Mononuclear cell (primary cell): ENCODE results near the gene MMP10. TPM values are rescaled to one million over a fixed set of nuclear protein-coding genes. Genes with fewer than 3 reads are reported as not detected.

ENCODE experiments used
- H3K27me3 ChIP-seq: 2 replicates; pipeline ENCODE4 v1.6.0; 2011; ENCODE audit warnings: low read length, control low read depth; ENCODE audit not compliant: insufficient read depth
- H3K4me1 ChIP-seq: 2 replicates; pipeline ENCODE4 v1.5.1; 2011; ENCODE audit warnings: mild to moderate bottlenecking, low read length, control low read depth; ENCODE audit not compliant: insufficient read depth
- H3K4me3 ChIP-seq: 2 replicates; pipeline ENCODE4 v1.5.1; 2011; ENCODE audit warnings: mild to moderate bottlenecking, low read length, moderate library complexity
- H3K9me3 ChIP-seq: 2 replicates; pipeline ENCODE4 v1.5.1; 2011; ENCODE audit warnings: low read depth, mild to moderate bottlenecking, control low read depth, low read length
- total RNA-seq: library from RNA; depleted of rRNA; stranded (reverse); fragments of >200 nt; gene quantifications from one replicate; pipeline ENCODE4 v1.2.3, GENCODE V29; 2012

The MMP10 gene
- total RNA-seq: 0.31 TPM

- H3K4me3 ChIP-seq: no peak within 1 kb of the TSS
- H3K9me3 ChIP-seq: no peaks in the 10 kb centered on the region
- H3K27me3 ChIP-seq: peaks cover 3% of the 10 kb centered on the region
- no peaks in the 10 kb centered on the region for H3K4me1 ChIP-seq
These were observed at the start of gene MMP10 for GRCh38 chr11:102780491-102780918. MMP10 (minus strand) TSS chr11:102780628; CDS start chr11:102780591, 37 bp downstream.

- no peak overlapping the region for H3K4me3 ChIP-seq
- no peaks in the 10 kb centered on the region for H3K9me3 ChIP-seq
- H3K4me1 ChIP-seq: no peaks in the 10 kb centered on the region
- H3K27me3 ChIP-seq: peaks cover 19% of the 10 kb centered on the region
These were observed 49.0 kb upstream of the MMP10 start for GRCh38 chr11:102829316-102830000.

- Histone ChIP-seq H3K4me3 (no peak overlapping the region), H3K27me3 (no peaks in the 10 kb centered on the region)
These were observed 44.1 kb upstream of the MMP10 start for GRCh38 chr11:102824556-102824955.

GRCh38 chr11:102819491-102819890, 39.1 kb upstream of the MMP10 start:
- Histone ChIP-seq H3K4me3 (no peak overlapping the region), H3K27me3 (no peaks in the 10 kb centered on the region), H3K9me3 (no peaks in the 10 kb centered on the region), H3K4me1 (no peaks in the 10 kb centered on the region)

More at GRCh38 chr11:102824556-102824955, 44.1 kb upstream of the MMP10 start:
- H3K4me1 ChIP-seq: no peaks in the 10 kb centered on the region
- H3K9me3 ChIP-seq: no peaks in the 10 kb centered on the region

GRCh38 chr11:102813484-102813883, 33.1 kb upstream of the MMP10 start:
- Histone ChIP-seq H3K9me3 (no peaks in the 10 kb centered on the region), H3K4me3 (no peak overlapping the region), H3K4me1 (no peaks in the 10 kb centered on the region), H3K27me3 (no peaks in the 10 kb centered on the region)

- no peak overlapping the region for H3K4me3 ChIP-seq
- H3K27me3 ChIP-seq: no peaks in the 10 kb centered on the region
- H3K4me1 ChIP-seq: no peaks in the 10 kb centered on the region
- H3K9me3 ChIP-seq: no peaks in the 10 kb centered on the region
These were observed 31.8 kb upstream of the MMP10 start for GRCh38 chr11:102812188-102812587.

- Histone ChIP-seq H3K9me3 (no peaks in the 10 kb centered on the region), H3K27me3 (no peaks in the 10 kb centered on the region), H3K4me1 (no peaks in the 10 kb centered on the region), H3K4me3 (no peak overlapping the region)
These were observed 30.7 kb upstream of the MMP10 start for GRCh38 chr11:102810950-102811660.

- Histone ChIP-seq H3K4me3 (no peak overlapping the region), H3K9me3 (no peaks in the 10 kb centered on the region), H3K27me3 (no peaks in the 10 kb centered on the region), H3K4me1 (no peaks in the 10 kb centered on the region)
These were observed 29.5 kb upstream of the MMP10 start for GRCh38 chr11:102809971-102810370.

GRCh38 chr11:102807921-102808320, 27.5 kb upstream of the MMP10 start:
- no peak overlapping the region for H3K4me3 ChIP-seq
- no peaks in the 10 kb centered on the region for H3K4me1 ChIP-seq
- H3K27me3 ChIP-seq: peaks cover 5% of the 10 kb centered on the region
- H3K9me3 ChIP-seq: no peaks in the 10 kb centered on the region

- Histone ChIP-seq H3K4me3 (no peak overlapping the region), H3K9me3 (no peaks in the 10 kb centered on the region), H3K4me1 (no peaks in the 10 kb centered on the region)
These were observed 25.9 kb upstream of the MMP10 start for GRCh38 chr11:102806296-102806695.

GRCh38 chr11:102802341-102802740, 21.9 kb upstream of the MMP10 start:
- peaks cover 5% of the 10 kb centered on the region for H3K27me3 ChIP-seq
- H3K4me1 ChIP-seq: no peaks in the 10 kb centered on the region
- no peaks in the 10 kb centered on the region for H3K9me3 ChIP-seq
- H3K4me3 ChIP-seq: no peak overlapping the region

More at GRCh38 chr11:102806296-102806695, 25.9 kb upstream of the MMP10 start:
- H3K27me3 ChIP-seq: peaks cover 5% of the 10 kb centered on the region

GRCh38 chr11:102800767-102801166, 20.3 kb upstream of the MMP10 start:
- H3K4me3 ChIP-seq: no peak overlapping the region
- H3K9me3 ChIP-seq: no peaks in the 10 kb centered on the region
- no peaks in the 10 kb centered on the region for H3K4me1 ChIP-seq
- peaks cover 5% of the 10 kb centered on the region for H3K27me3 ChIP-seq

- no peaks in the 10 kb centered on the region for H3K9me3 ChIP-seq
- no peaks in the 10 kb centered on the region for H3K4me1 ChIP-seq
- H3K4me3 ChIP-seq: no peak overlapping the region
- peaks cover 5% of the 10 kb centered on the region for H3K27me3 ChIP-seq
These were observed 19.4 kb upstream of the MMP10 start for GRCh38 chr11:102799681-102800340.

GRCh38 chr11:102798012-102798746, 17.8 kb upstream of the MMP10 start, which contains the start of gene MMP1:
MMP1 (minus strand) TSS chr11:102798160; CDS start chr11:102798092, 68 bp downstream.
- no peaks in the 10 kb centered on the region for H3K27me3 ChIP-seq
- H3K4me3 ChIP-seq: no peak within 1 kb of the TSS
- H3K4me1 ChIP-seq: no peaks in the 10 kb centered on the region
- H3K9me3 ChIP-seq: no peaks in the 10 kb centered on the region

GRCh38 chr11:102794382-102794781, 14.0 kb upstream of the MMP10 start:
- no peaks in the 10 kb centered on the region for H3K4me1 ChIP-seq
- H3K9me3 ChIP-seq: no peaks in the 10 kb centered on the region
- no peaks in the 10 kb centered on the region for H3K27me3 ChIP-seq
- H3K4me3 ChIP-seq: no peak overlapping the region
